ENCODE results near the gene HSD11B1. TPM values are rescaled to one million over a fixed set of nuclear protein-coding genes. Genes with fewer than 3 reads are reported as not detected.

The HSD11B1 gene
- polyA plus RNA-seq, 1 donor (not counting 4 experiments of a cell fraction or from before 2014, with no cell fraction given): 2.7 TPM

GRCh38 chr1:209736490-209737117 lies 32.0 kb downstream of the HSD11B1 start:
- Histone ChIP-seq H3K9me3 (ENCODE audit: control insufficient read depth, low read depth, low read length) (no peaks in the 10 kb centered on the region), H3K4me1 (ENCODE audit: control insufficient read depth, extremely low read depth, insufficient read depth, low read length) (peaks cover 3% of the 10 kb centered on the region), H3K79me2 (ENCODE audit: control insufficient read depth, insufficient read depth, low read length) (no peaks in the 10 kb centered on the region), H3K27me3 (ENCODE audit: control insufficient read depth, extremely low read depth, insufficient read depth, low read length) (no peaks in the 10 kb centered on the region), H2AFZ (ENCODE audit: control insufficient read depth, low read length) (no peak overlapping the region), H3K4me2 (ENCODE audit: control insufficient read depth, extremely low read depth, insufficient read depth, low read depth, low read length) (no peak overlapping the region), H4K20me1 (ENCODE audit: control insufficient read depth, extremely low read depth, insufficient read depth, low read length) (no peaks in the 10 kb centered on the region), H3K9ac (ENCODE audit: control insufficient read depth, extremely low read depth, insufficient read depth, low read length) (no peak overlapping the region), H3K9me1 (ENCODE audit: control insufficient read depth, extremely low read depth, insufficient read depth, low read length) (no peaks in the 10 kb centered on the region), H3K36me3 (ENCODE audit: control insufficient read depth in 2 of 2, extremely low read depth in 1 of 2, insufficient read depth in 2 of 2, low read length in 2 of 2) (no peaks in the 10 kb centered on the region), H3K4me3 (ENCODE audit: control insufficient read depth in 2 of 3, extremely low read depth in 1 of 3, insufficient read depth in 2 of 3, low read depth in 1 of 3, low read length in 3 of 3) (no peak overlapping the region), H3K27ac (ENCODE audit: control insufficient read depth, insufficient read depth, low read length) (no peak overlapping the region)
- dilution Hi-C loops (cut with MboI; ENCODE audit: extremely low pct_ligation_motif_present, low sequenced_read_pairs): no loop called here
- TF ChIP-seq EZH2 (IDR thresholded peaks at IDR 0.05; ENCODE audit: low read length): no peak
- TF ChIP-seq CTCF (optimal IDR thresholded peaks at IDR 0.05 in 1 of 3, IDR thresholded peaks at IDR 0.05 in 1 of 3, conservative IDR thresholded peaks at IDR 0.05 in 1 of 3; ENCODE audit: extremely low read depth in 1 of 3, insufficient read depth in 2 of 3, low read length in 3 of 3): no peak
- DNase-seq (ENCODE audit: low read depth, low spot score) (no peak), FAIRE-seq (no peak)

GRCh38 chr1:209737118-209737505 lies 32.5 kb downstream of the HSD11B1 start:
- H3K9ac ChIP-seq (ENCODE audit: control insufficient read depth, extremely low read depth, insufficient read depth, low read length): no peak overlapping the region
- no peaks in the 10 kb centered on the region for H4K20me1 ChIP-seq (ENCODE audit: control insufficient read depth, extremely low read depth, insufficient read depth, low read length)
- H3K4me1 ChIP-seq (ENCODE audit: control insufficient read depth, extremely low read depth, insufficient read depth, low read length): peaks cover 3% of the 10 kb centered on the region
- TF ChIP-seq CTCF (optimal IDR thresholded peaks at IDR 0.05 in 1 of 3, IDR thresholded peaks at IDR 0.05 in 1 of 3, conservative IDR thresholded peaks at IDR 0.05 in 1 of 3; ENCODE audit: extremely low read depth in 1 of 3, insufficient read depth in 2 of 3, low read length in 3 of 3): no peak
- no peak for TF ChIP-seq EZH2 (IDR thresholded peaks at IDR 0.05; ENCODE audit: low read length)
- no peaks in the 10 kb centered on the region for H3K79me2 ChIP-seq (ENCODE audit: control insufficient read depth, insufficient read depth, low read length)
- dilution Hi-C loops (cut with MboI; ENCODE audit: extremely low pct_ligation_motif_present, low sequenced_read_pairs): no loop called here
- no peak overlapping the region for H3K4me3 ChIP-seq (ENCODE audit: control insufficient read depth in 2 of 3, extremely low read depth in 1 of 3, insufficient read depth in 2 of 3, low read depth in 1 of 3, low read length in 3 of 3)
- H3K9me1 ChIP-seq (ENCODE audit: control insufficient read depth, extremely low read depth, insufficient read depth, low read length): no peaks in the 10 kb centered on the region
- H3K27ac ChIP-seq (ENCODE audit: control insufficient read depth, insufficient read depth, low read length): no peak overlapping the region
- H3K27me3 ChIP-seq (ENCODE audit: control insufficient read depth, extremely low read depth, insufficient read depth, low read length): no peaks in the 10 kb centered on the region
- DNase-seq (ENCODE audit: low read depth, low spot score) (no peak), FAIRE-seq (no peak)
- H3K36me3 ChIP-seq (ENCODE audit: control insufficient read depth in 2 of 2, extremely low read depth in 1 of 2, insufficient read depth in 2 of 2, low read length in 2 of 2): no peaks in the 10 kb centered on the region
- no peaks in the 10 kb centered on the region for H3K9me3 ChIP-seq (ENCODE audit: control insufficient read depth, low read depth, low read length)
- no peak overlapping the region for H3K4me2 ChIP-seq (ENCODE audit: control insufficient read depth, extremely low read depth, insufficient read depth, low read depth, low read length)
- no peak overlapping the region for H2AFZ ChIP-seq (ENCODE audit: control insufficient read depth, low read length)
